Measurements from ENCODE around the gene MYADML2. TPM values are rescaled to one million over a fixed set of nuclear protein-coding genes. Genes with fewer than 3 reads are reported as not detected.

Gene MYADML2
- total and polyA plus RNA-seq, 2 experiments from 2014 or later: 0.70 to 1.7 TPM

DNA sequence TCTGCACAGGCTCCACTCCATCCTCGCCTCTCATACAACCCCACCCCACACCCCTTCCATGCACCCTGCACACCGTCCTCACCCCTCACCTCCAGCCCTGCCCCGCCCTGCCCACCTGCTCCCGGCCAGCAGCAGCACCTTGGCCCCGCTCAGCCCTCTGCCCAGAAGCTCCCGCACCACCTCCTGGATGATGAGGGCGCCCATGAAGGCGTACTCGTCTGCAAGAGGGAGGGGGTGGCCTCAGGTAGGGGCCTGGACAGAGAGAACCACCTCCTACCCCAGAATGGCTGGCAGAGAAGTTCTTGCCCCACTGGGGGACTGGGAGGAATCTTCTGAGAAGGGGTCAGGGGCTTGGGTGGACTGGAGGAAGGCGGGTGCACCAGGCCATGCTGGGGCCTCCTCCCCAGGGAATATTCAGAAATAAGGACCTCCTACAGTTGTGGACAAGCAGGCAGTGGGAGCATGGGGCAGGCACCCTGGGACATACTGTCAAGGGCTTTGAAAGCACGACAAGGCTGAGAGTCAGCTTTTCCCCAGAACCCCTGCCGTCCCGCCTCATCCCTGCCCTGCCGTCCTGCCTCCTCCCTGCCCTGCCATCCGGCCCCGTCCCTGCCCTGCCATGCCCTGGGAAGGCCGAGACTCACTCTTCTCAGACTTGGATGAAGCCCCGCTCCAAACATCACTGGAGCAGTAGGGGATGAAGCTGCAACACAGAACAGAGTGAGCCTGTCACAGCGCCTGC lies 10.8 kb upstream of the MYADML2 start:
- ATAC-seq: no peak
- no peak overlapping the region; the same call in 2 of the 3 replicates for H3K4me3 Mint-ChIP-seq

More for the DNA sequence above, 10.8 kb upstream of the MYADML2 start:
- Histone ChIP-seq H3K4me2 (no peak overlapping the region), H3K4me1 (ENCODE audit: insufficient read depth) (peaks cover 5% of the 10 kb centered on the region; the same call in 1 of the 2 replicates), H3K36me3 (ENCODE audit: insufficient read depth) (no peaks in the 10 kb centered on the region), H4K20me1 (replicated peaks; ENCODE audit: insufficient read depth) (0 out of 2 replicates have a peak, but pooled peaks cover 6% of the 10 kb centered on the region), H3K9me2 (ENCODE audit: insufficient read depth) (no peaks in the 10 kb centered on the region), H2AFZ (no peak overlapping the region), H3K79me2 (replicated peaks; ENCODE audit: insufficient read depth) (no peaks in the 10 kb centered on the region), H3K4me3 (no peak overlapping the region), H3K27ac (ENCODE audit: low read depth) (no peak overlapping the region), H3K27me3 (ENCODE audit: insufficient read depth) (peaks cover 59% of the 10 kb centered on the region), H3F3A (replicated peaks; ENCODE audit: low read depth) (peaks cover 9% of the 10 kb centered on the region)
- no peaks in the 10 kb centered on the region; the same call in 2 of the 3 replicates for H3K36me3 Mint-ChIP-seq (ENCODE audit: low read depth)
- H3K4me1 Mint-ChIP-seq: no peaks in the 10 kb centered on the region; the same call in 2 of the 3 replicates
- peaks cover 3% of the 10 kb centered on the region; the same call in 1 of the 3 replicates for H3K9me3 Mint-ChIP-seq
- no peak overlapping the region for H3K27ac Mint-ChIP-seq
- TF ChIP-seq CREB1 (CRISPR knock-in tag; IDR thresholded peaks at IDR 0.05; ENCODE audit: low read depth) (no peak), JUNB (IDR thresholded peaks at IDR 0.05; ENCODE audit: unreplicated experiment) (no peak), ZNF114 (CRISPR knock-in tag; IDR thresholded peaks at IDR 0.05) (no peak), POLR2AphosphoS5 (IDR thresholded peaks at IDR 0.05; ENCODE audit: low read depth) (no peak), EZH2 (IDR thresholded peaks at IDR 0.05; ENCODE audit: low read depth, unreplicated experiment) (no peak), EZH2phosphoT487 (IDR thresholded peaks at IDR 0.05; ENCODE audit: unreplicated experiment) (no peak), STAT1 (IDR thresholded peaks at IDR 0.05; ENCODE audit: unreplicated experiment) (no peak), ZNF331 (CRISPR knock-in tag; IDR thresholded peaks at IDR 0.05; ENCODE audit: low read depth) (no peak), NANOG (IDR thresholded peaks at IDR 0.05; ENCODE audit: borderline replicate concordance) (no peak)
- TF ChIP-seq, protein P1, sequence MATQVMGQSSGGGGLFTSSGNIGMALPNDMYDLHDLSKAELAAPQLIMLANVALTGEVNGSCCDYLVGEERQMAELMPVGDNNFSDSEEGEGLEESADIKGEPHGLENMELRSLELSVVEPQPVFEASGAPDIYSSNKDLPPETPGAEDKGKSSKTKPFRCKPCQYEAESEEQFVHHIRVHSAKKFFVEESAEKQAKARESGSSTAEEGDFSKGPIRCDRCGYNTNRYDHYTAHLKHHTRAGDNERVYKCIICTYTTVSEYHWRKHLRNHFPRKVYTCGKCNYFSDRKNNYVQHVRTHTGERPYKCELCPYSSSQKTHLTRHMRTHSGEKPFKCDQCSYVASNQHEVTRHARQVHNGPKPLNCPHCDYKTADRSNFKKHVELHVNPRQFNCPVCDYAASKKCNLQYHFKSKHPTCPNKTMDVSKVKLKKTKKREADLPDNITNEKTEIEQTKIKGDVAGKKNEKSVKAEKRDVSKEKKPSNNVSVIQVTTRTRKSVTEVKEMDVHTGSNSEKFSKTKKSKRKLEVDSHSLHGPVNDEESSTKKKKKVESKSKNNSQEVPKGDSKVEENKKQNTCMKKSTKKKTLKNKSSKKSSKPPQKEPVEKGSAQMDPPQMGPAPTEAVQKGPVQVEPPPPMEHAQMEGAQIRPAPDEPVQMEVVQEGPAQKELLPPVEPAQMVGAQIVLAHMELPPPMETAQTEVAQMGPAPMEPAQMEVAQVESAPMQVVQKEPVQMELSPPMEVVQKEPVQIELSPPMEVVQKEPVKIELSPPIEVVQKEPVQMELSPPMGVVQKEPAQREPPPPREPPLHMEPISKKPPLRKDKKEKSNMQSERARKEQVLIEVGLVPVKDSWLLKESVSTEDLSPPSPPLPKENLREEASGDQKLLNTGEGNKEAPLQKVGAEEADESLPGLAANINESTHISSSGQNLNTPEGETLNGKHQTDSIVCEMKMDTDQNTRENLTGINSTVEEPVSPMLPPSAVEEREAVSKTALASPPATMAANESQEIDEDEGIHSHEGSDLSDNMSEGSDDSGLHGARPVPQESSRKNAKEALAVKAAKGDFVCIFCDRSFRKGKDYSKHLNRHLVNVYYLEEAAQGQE (IDR thresholded peaks at IDR 0.05; ENCODE audit: unreplicated experiment): no peak
- TF ChIP-seq, protein P2, sequence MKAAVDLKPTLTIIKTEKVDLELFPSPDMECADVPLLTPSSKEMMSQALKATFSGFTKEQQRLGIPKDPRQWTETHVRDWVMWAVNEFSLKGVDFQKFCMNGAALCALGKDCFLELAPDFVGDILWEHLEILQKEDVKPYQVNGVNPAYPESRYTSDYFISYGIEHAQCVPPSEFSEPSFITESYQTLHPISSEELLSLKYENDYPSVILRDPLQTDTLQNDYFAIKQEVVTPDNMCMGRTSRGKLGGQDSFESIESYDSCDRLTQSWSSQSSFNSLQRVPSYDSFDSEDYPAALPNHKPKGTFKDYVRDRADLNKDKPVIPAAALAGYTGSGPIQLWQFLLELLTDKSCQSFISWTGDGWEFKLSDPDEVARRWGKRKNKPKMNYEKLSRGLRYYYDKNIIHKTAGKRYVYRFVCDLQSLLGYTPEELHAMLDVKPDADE (IDR thresholded peaks at IDR 0.05): no peak
- TF ChIP-seq, protein P3, sequence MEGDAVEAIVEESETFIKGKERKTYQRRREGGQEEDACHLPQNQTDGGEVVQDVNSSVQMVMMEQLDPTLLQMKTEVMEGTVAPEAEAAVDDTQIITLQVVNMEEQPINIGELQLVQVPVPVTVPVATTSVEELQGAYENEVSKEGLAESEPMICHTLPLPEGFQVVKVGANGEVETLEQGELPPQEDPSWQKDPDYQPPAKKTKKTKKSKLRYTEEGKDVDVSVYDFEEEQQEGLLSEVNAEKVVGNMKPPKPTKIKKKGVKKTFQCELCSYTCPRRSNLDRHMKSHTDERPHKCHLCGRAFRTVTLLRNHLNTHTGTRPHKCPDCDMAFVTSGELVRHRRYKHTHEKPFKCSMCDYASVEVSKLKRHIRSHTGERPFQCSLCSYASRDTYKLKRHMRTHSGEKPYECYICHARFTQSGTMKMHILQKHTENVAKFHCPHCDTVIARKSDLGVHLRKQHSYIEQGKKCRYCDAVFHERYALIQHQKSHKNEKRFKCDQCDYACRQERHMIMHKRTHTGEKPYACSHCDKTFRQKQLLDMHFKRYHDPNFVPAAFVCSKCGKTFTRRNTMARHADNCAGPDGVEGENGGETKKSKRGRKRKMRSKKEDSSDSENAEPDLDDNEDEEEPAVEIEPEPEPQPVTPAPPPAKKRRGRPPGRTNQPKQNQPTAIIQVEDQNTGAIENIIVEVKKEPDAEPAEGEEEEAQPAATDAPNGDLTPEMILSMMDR (conservative IDR thresholded peaks at IDR 0.05; ENCODE audit: low read depth in 2 of 2): no peak
- TF ChIP-seq, protein P4, sequence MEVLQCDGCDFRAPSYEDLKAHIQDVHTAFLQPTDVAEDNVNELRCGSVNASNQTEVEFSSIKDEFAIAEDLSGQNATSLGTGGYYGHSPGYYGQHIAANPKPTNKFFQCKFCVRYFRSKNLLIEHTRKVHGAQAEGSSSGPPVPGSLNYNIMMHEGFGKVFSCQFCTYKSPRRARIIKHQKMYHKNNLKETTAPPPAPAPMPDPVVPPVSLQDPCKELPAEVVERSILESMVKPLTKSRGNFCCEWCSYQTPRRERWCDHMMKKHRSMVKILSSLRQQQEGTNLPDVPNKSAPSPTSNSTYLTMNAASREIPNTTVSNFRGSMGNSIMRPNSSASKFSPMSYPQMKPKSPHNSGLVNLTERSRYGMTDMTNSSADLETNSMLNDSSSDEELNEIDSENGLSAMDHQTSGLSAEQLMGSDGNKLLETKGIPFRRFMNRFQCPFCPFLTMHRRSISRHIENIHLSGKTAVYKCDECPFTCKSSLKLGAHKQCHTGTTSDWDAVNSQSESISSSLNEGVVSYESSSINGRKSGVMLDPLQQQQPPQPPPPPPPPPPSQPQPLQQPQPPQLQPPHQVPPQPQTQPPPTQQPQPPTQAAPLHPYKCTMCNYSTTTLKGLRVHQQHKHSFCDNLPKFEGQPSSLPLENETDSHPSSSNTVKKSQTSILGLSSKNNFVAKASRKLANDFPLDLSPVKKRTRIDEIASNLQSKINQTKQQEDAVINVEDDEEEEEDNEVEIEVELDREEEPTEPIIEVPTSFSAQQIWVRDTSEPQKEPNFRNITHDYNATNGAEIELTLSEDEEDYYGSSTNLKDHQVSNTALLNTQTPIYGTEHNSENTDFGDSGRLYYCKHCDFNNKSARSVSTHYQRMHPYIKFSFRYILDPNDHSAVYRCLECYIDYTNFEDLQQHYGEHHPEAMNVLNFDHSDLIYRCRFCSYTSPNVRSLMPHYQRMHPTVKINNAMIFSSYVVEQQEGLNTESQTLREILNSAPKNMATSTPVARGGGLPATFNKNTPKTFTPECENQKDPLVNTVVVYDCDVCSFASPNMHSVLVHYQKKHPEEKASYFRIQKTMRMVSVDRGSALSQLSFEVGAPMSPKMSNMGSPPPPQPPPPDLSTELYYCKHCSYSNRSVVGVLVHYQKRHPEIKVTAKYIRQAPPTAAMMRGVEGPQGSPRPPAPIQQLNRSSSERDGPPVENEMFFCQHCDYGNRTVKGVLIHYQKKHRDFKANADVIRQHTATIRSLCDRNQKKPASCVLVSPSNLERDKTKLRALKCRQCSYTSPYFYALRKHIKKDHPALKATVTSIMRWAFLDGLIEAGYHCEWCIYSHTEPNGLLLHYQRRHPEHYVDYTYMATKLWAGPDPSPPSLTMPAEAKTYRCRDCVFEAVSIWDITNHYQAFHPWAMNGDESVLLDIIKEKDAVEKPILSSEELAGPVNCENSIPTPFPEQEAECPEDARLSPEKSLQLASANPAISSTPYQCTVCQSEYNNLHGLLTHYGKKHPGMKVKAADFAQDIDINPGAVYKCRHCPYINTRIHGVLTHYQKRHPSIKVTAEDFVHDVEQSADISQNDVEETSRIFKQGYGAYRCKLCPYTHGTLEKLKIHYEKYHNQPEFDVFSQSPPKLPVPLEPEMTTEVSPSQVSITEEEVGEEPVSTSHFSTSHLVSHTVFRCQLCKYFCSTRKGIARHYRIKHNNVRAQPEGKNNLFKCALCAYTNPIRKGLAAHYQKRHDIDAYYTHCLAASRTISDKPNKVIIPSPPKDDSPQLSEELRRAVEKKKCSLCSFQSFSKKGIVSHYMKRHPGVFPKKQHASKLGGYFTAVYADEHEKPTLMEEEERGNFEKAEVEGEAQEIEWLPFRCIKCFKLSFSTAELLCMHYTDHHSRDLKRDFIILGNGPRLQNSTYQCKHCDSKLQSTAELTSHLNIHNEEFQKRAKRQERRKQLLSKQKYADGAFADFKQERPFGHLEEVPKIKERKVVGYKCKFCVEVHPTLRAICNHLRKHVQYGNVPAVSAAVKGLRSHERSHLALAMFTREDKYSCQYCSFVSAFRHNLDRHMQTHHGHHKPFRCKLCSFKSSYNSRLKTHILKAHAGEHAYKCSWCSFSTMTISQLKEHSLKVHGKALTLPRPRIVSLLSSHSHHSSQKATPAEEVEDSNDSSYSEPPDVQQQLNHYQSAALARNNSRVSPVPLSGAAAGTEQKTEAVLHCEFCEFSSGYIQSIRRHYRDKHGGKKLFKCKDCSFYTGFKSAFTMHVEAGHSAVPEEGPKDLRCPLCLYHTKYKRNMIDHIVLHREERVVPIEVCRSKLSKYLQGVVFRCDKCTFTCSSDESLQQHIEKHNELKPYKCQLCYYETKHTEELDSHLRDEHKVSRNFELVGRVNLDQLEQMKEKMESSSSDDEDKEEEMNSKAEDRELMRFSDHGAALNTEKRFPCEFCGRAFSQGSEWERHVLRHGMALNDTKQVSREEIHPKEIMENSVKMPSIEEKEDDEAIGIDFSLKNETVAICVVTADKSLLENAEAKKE (CRISPR knock-in tag; IDR thresholded peaks at IDR 0.05): no peak
- no peak for DNase-seq (ENCODE audit: low spot score)
- peaks cover 43% of the 10 kb centered on the region for H3K27me3 Mint-ChIP-seq (ENCODE audit: insufficient read depth, low read depth, poor library complexity)

Data from GM23338 (cell line).